Adipose tissue (tissue), 3 donors: ENCODE results near the gene ZNF180. TPM values are rescaled to one million over a fixed set of nuclear protein-coding genes. Genes with fewer than 3 reads are reported as not detected.

Experiments used
- polyA plus RNA-seq, 3 donors: library from polyadenylated mRNA; stranded (reverse); fragments of 200-250 nt; gene quantifications; one replicate each; pipeline ENCODE4 v1.2.3, GENCODE V29; 2013
- donor health status: healthy with polysubstance abuse.
- donor health status: Bipolar disorder and iron deficiency.
- donor health status: healthy.

Gene ZNF180
- polyA plus RNA-seq, 3 donors, result 2.4 to 5.2 (median 2.8) TPM

Other genes with a start within 250 kb of the ZNF180 start
- under 1 TPM in 1 of 3 donors, not detected in 2; 0.97 TPM for gene ZNF233, start 240.6 kb downstream of the ZNF180 start, polyA plus RNA-seq
- 1 to 10 TPM in 2 of 3 donors, under 1 TPM in 1; 0.93 to 1.7 (median 1.1) TPM for gene ZNF235, start 195.5 kb downstream of the ZNF180 start, polyA plus RNA-seq
- 1 to 10 TPM in 2 of 3 donors, under 1 TPM in 1; 0.86 to 1.5 (median 1.4) TPM for gene ZNF112, start 143.8 kb downstream of the ZNF180 start, polyA plus RNA-seq
- 1 to 10 TPM in 1 of 3 donors, under 1 TPM in 2; 0.64 to 1.4 (median 0.67) TPM for gene ZNF285, start 98.9 kb downstream of the ZNF180 start, polyA plus RNA-seq
- gene ZNF229, start 52.0 kb downstream of the ZNF180 start, polyA plus RNA-seq, result 1 to 10 TPM; 1.1 to 1.6 (median 1.3) TPM
- not detected for gene CEACAM20, start 29.2 kb upstream of the ZNF180 start, polyA plus RNA-seq
- under 1 TPM in 1 of 3 donors, not detected in 2; 0.62 TPM for gene IGSF23, start 113.0 kb upstream of the ZNF180 start, polyA plus RNA-seq
- 10 to 100 TPM; 10.5 to 27.1 (median 12.7) TPM for gene PVR, start 143.4 kb upstream of the ZNF180 start, polyA plus RNA-seq
- gene CEACAM19, start 171.0 kb upstream of the ZNF180 start, polyA plus RNA-seq, result 1 to 10 TPM; 2.7 to 4.8 (median 3.8) TPM
- under 1 TPM in 1 of 3 donors, not detected in 2; 0.07 TPM for gene CEACAM16, start 198.6 kb upstream of the ZNF180 start, polyA plus RNA-seq
- 100 to 1,000 TPM in 1 of 3 donors, 10 to 100 TPM in 2; 33.4 to 150 (median 97.6) TPM for gene BCL3, start 248.2 kb upstream of the ZNF180 start, polyA plus RNA-seq